Stimulated activated CD4-positive, alpha-beta T cell treated with anti-CD3 and anti-CD28 coated beads, Interleukin-2, amount 100 ng/mL, for 24 hours (primary cell): ENCODE measurements around the gene PRR36.
"Not testable (repeated sequence)": the region's sequence is repeated elsewhere in the genome, so short reads cannot be mapped to it uniquely, and the experiment has no call there.

Source experiments
- DNase-seq, 2 donors: peaks; one replicate each; pipeline ENCODE4 v3.0.0-alpha.2; 2020

Gene PRR36

DNA sequence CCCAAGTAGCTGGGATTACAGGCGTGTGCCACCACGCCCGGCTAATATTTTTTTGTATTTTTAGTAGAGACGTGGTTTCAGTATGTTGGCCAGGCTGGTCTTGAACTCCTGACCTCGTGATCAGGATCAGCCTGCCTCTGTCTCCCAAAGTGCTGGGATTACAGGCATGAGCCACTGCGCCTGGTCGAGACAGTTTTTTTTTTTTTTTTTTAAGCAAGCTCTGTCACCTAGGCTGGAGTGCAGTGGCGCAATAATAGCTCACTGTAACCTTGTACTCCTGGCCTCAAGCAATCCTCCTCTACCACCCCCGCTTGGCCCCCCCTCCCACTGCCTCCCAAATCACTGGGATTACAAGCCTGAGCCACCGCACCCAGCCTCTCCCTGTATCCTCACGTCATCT lies 23.1 kb upstream of the PRR36 start:
- DNase-seq, result no peak

DNA sequence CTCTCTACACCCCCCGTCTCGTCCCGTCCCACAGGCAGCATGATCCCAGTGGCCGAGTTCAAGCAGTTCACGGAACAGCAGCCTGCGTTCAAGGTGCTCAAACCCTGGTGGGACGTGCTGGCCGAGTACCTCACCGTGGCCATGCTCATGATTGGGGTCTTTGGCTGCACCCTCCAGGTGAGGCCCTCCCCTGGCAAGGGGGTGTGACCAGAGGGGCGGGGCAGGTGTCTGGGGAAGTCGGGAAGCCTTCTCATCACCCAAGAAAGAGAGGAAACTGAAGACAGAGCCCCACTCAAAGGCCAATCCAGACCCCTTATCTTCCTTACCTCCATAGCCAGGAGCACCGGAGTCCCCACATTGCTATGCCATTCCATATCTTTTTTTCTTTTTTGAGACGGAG lies 21.4 kb upstream of the PRR36 start:
- DNase-seq, result no peak

DNA sequence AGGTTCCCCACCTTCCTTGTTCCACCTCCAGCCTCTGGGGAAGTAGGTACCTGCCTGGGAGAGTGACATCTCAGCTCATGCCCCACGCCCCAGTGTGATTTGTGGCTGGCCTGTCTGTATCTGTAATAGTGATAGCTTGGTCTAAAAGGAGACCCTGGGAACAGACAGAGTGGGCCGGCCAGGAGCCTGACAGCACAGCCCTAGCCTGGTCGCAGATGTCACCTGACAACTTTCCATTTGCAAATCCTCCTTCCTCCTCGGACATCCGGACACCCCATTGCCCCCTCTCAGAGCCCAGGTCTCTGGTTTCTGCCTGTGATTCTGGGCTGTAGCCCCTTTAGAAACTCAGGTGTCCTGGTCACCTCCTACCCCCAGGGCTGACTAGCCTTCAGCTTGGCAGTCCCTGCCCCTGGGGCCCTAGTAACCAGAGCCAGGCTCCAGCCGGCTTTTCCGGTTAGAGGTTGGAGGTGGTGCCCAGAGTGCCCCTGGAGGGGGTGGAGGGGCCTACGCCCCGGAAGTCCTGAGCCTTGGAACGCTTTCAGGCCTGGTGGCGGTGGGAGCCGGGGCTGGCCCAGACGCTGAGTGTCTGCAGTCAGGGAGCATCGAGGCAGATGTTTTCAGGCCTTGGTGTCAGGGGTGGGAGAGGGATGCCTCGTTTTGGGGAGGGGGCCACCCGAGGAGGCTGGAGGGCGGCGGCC lies 20.6 kb upstream of the PRR36 start:
- no peak for DNase-seq

DNA sequence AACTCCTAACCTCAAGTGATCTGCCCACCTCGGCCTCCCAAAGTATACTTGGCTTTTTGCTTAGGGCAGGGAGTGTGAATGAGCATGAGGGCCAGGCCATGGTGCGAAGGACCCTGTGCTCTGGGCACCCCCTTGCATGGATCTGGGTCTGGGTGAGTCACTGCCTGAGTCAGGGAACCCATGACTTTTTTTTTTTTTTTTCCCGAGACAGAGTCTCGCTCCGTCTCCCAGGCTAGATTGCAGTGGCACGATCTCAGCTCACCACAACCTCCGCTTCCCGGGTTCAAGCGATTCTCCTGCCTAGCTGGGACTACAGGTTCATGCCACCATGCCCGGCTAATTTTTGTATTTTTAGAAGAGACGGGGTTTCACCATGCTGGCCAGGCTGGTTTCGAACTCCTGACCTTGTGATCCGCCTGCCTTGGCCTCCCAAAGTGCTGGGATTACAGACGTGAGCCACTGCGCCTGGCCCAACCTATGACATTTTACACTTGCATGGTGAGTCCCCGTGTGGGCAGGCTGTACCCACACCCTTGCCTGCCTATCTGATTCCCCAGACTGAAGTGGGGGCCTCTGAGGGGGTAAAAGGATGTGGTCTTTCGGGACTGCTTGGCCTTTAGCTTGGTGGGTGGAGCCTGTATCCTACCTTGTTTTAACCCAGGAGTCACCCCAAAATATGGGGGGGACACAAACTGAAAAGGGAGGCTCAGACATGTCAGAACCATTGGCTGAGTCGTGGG lies 19.3 kb upstream of the PRR36 start:
- DNase-seq, result not testable (repeated sequence)

DNA sequence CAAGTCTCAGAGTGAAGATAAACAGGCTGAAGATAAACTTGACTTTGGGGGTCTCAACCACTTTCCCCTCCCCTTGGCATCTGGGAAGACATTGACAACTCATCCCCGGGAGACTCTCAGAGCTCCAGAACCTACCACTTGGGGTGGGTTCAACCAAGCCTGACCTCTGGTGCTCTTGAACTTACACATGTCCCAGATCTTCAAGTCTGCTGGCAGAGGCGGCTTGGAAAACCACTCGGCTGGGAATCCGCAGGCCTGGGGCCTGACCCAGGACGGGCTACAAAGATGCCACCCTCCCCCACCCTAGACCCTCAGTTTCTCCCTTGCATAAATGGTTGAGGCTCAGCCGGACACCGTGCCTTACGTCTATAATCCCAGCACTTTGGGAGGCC lies 14.6 kb upstream of the PRR36 start:
- no peak for DNase-seq

- peak; percentile 46 to 72 for DNase-seq
These were observed 14.1 kb upstream of the PRR36 start, which contains the start of gene LRRC8E for GRCh38 chr19:7888145-7888825. LRRC8E (plus strand) TSS chr19:7888510; CDS start chr19:7895604, 7,094 bp downstream.

DNA sequence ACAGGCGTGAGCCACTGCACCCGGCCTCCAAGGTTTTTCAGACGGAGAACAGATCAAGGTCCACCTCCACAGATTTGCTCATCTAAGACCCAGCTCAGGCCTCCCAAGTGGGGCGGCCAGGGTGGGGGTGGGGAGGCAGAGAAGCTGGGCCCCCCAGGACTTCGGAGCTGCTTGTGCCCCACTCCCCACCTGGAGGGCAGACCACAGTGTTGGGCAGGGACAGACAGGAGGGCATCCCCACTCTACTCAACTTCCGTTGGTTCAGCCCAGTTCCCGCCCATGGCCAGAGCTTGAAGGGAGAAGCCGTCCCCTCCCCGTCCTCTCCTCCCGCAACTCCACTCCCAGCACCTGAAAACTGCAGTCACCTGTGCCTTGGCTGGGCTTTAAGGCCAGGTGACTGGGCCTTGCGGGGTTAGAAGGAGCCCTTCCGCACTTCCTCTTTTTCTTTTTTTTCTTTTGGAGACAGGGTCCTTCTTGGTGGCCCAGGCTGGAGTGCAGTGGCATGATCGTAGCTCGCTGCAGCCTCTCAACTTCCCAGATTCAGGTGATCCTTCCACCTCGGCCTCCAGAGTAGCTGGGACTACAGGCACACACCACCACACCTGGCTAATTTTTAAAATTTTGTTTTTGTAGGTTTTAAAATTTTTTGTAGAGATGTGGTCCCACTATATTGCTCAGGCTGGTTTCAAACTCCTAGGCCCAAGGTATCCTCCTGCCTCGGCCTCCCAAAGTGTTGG lies 13.4 kb upstream of the PRR36 start:
- DNase-seq, result no peak

- no peak for DNase-seq
These were observed 11.6 kb upstream of the PRR36 start for GRCh38 chr19:7885818-7886217.

GRCh38 chr19:7883796-7884570 lies 9.8 kb upstream of the PRR36 start:
- DNase-seq, result no peak

DNA sequence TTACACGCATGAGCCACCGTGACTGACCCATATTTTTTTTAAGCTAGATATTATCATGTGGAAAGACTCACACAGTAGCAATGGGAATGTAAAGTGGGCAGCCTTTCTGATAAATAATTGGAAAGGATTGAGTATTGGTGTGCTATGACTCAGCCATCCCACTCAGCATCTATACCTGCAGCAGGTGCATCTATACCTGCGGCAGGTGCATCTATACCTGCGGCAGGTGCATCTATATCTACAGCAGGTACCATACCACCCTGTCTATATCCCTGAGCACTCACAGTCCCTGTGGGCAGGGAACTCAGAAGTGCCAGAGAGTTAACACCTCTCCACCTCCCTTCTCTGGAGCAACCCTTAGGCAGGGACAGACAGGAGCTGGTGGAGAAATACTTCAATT lies 8.9 kb upstream of the PRR36 start:
- DNase-seq, result no peak

DNA sequence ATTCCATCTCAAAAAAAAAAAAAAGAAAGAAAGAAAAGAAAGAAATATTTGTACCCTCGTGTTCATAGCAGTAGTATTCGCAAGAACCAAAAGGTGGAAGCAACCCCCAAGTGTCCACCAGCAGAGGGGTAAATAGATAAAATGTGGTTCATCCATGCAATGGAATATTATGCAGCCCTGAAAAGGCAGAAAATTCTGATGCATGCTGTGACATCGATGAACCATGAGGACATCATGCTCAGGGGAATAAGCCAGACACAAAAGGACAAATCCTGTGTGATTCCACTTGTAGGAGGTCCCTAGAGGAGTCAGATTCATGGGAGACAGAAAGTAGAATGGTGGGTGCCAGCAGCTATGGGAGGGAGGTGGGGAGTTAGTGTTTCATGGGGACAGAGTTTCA lies 7.7 kb upstream of the PRR36 start:
- DNase-seq, result no peak

GRCh38 chr19:7879836-7880235 lies 5.6 kb upstream of the PRR36 start:
- DNase-seq, result no peak

- no peak for DNase-seq
These were observed 5.1 kb upstream of the PRR36 start for GRCh38 chr19:7879111-7879807.

DNA sequence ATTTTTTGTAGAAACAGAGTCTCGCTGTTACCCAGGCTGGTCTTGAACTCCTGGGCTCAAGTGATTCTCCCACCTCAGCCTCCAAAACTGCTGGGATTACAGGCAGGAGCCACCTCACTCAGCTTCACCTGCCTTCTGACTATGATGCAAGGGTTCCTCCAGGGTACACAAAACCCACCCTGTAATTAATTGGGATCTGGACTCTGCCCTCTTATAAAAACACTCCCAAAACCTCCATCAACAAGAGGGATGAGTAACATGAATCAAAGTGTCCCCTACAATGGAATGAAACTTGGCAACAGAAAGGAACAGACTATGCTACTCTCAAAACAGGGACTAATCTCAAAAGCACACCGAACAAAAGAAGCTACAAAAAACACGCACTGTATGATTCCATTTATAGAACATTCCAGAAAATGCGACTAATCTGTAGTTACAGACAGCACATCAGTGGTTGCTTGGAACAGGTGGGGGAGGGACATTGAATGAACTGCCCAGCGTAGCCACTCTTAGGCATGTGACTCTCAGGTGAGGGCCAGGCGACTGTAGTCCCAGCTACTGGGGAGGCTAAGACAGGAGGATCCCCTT lies 3.2 kb upstream of the PRR36 start:
- DNase-seq, result no peak

- DNase-seq, result no peak
These were observed 695 bp upstream of the PRR36 start for GRCh38 chr19:7874897-7875273.

DNA sequence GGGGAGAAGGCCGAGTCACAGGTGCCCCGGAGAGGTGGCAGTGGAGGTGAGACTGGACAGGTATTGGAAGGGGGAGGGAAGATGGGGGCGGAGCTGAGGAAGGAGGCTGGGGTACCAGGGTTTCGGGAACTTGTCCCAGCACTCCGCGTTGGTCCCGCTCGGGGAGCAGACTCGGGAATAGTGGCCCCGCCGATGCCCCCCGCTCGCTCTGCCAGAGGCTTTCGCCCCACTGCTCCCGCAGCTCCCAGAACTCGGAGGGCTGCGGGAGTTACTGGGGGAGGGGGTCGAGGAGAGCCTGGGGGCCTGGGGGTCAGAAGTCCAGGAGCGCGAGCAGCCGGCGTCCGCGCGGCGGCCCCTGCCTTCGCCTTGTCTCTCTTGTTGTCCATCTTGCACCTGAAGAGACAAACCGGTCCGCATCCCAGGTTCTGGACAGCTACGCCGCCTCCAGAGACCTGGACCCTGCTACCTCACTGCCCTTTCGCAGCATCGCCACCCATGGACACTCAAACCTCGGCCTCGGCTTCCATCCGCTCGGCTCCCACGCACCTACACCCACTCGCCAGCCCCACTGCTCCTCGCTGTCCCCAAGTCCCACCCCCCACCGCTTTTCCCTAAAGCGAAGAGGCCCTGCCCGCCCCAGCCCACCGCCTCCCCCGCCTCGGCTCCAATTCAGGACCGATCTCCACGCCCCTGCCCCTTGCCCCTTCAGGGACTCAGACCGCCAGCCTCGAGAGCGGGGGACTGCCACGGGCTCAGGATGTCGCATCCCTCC lies 700 bp downstream of the PRR36 start:
- DNase-seq, result no peak

GRCh38 chr19:7872306-7873204 lies 1.6 kb downstream of the PRR36 start:
- no peak for DNase-seq

DNA sequence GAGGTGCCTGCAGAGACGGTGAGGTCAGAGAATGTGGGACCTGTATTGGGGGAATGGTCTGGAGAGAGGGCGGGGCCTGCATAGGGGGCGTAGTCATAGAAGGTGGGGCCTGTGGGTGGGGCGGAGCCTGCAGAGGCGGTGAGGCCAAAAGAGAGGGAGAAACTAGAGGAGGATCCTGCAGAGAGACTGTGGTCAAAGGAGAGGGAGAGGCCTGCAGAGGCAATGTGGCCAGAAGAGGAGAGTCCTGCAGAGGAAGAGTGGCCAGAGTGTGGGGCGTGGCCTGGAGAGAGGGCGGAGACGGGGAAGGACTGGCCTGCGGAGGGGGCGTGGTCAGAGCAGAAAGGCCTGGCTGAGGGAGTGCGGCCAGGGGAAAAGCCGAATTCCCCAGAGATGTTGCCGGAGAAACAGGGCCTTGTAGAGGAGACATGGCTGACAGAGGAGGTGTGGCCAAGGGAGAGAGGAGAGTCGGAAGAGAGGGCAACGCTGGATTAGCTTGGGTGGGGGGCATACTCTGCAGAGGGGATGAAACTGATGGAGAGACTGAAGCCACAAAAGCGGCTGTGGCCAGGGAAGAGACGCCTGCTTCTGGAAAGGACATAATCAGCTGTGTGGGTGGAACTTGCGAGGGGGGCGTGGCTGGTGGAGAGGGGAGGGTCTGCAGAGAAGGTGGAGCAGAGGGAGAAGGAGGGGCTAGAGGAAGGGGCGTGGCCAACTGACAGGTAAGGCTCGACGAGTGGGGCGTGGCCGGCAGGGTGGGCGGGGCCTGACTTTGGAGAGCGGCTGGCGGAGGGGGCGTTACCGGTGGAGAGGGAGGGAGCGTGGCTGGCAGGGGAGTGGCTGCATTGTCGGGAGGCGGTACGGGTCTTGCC lies 2.5 kb downstream of the PRR36 start:
- peak; percentile 80 to 88 for DNase-seq
